Thoracic aorta endothelial cell (primary cell): ENCODE data around the gene TARDBP. TPM values are rescaled to one million over a fixed set of nuclear protein-coding genes. Genes with fewer than 3 reads are reported as not detected.

ENCODE experiments used
- total RNA-seq: library from RNA; depleted of rRNA; stranded (reverse); fragments of >200 nt; gene quantifications from 2 replicates; pipeline ENCODE4 v1.2.3, GENCODE V29; 2012

TARDBP gene
- total RNA-seq = 124 and 141 TPM in 2 replicates

GRCh38 chr1:11012260-11013159 is at the start of gene TARDBP:
TSS of gene TARDBP (plus strand) at chr1:11012654. CDS start at chr1:11013728, 1,074 bp downstream.

GRCh38 chr1:11046625-11047365 is 34.3 kb downstream of the TARDBP start, which contains the start of gene MASP2:
TSS of gene MASP2 (minus strand) at chr1:11047239. CDS start at chr1:11047207, 32 bp downstream.

GRCh38 chr1:11059968-11060830 is 47.7 kb downstream of the TARDBP start, which contains the start of gene SRM:
TSS of gene SRM (minus strand) at chr1:11060018. CDS start at chr1:11059943, 75 bp downstream.

Other genes with a start within 250 kb of the TARDBP start
- 1.2 and 3.7 TPM in 2 replicates for gene CASZ1, start 216.0 kb upstream of the TARDBP start, total RNA-seq
- 0.07 TPM in 1 of 2 replicates, not detected in the other for gene MASP2, start 34.6 kb downstream of the TARDBP start, total RNA-seq
- gene SRM, start 47.4 kb downstream of the TARDBP start, total RNA-seq = 39.8 and 42.6 TPM in 2 replicates
- 99.6 and 105 TPM in 2 replicates for gene EXOSC10, start 87.2 kb downstream of the TARDBP start, total RNA-seq
- gene ANGPTL7, start 176.7 kb downstream of the TARDBP start, total RNA-seq = not detected in 2 replicates
- gene MTOR, start 249.9 kb downstream of the TARDBP start, total RNA-seq = 54.0 and 65.8 TPM in 2 replicates